Sigmoid colon (tissue), 7 donors: Measurements from ENCODE around the gene GALNT7. TPM values are rescaled to one million over a fixed set of nuclear protein-coding genes. Genes with fewer than 3 reads are reported as not detected.

Source experiments
- DNase-seq: peaks from one replicate; pipeline ENCODE4 v3.0.0-alpha.2; 2019
- H3K27ac ChIP-seq, 4 donors: fragments of 200-600 bp; sonication (generic); one replicate each; pipeline ENCODE4 v1.5.1; 2016 to 2019; ENCODE audit warnings: mild to moderate bottlenecking in 1 of 4
- H3K27me3 ChIP-seq, 3 donors: fragments of 200-600 bp; sonication (generic); one replicate each; pipeline ENCODE4 v1.5.1; 2019; ENCODE audit warnings: mild to moderate bottlenecking in 1 of 3
- H3K36me3 ChIP-seq, 4 donors: fragments of 200-600 bp; sonication (generic); one replicate each; pipeline ENCODE4 v1.5.1; 2016 to 2019
- H3K4me1 ChIP-seq, 4 donors: fragments of 200-600 bp; sonication (generic); one replicate each; pipeline ENCODE4 v1.5.1; 2017 to 2019
- H3K4me3 ChIP-seq, 4 donors: fragments of 200-600 bp; sonication (generic); one replicate each; pipeline ENCODE4 v1.5.1; 2017 to 2019; ENCODE audit warnings: mild to moderate bottlenecking in 2 of 4, moderate library complexity in 1 of 4
- H3K9me3 ChIP-seq, 4 donors: fragments of 200-600 bp in 3 of 4; sonication (generic) in 3 of 4; one replicate each; pipeline versions ENCODE4 v1.5.1 to v1.6.1; 2013 to 2019
- CTCF ChIP-seq, 4 experiments: fragments of 450-650 bp in 3 of 4; fragments of 200-600 bp in 1 of 4; IDR thresholded peaks; one replicate each; pipeline ENCODE4 v1.5.1; 2016 to 2019; ENCODE audit warnings: antibody characterized with exemption in 4 of 4, mild to moderate bottlenecking in 3 of 4, moderate library complexity in 2 of 4
- EP300 ChIP-seq, 4 donors: sonication (generic); formaldehyde crosslinking; IDR thresholded peaks; one replicate each; pipeline ENCODE4 v1.6.1; 2017; ENCODE audit warnings: antibody characterized with exemption in 4 of 4
- POLR2A ChIP-seq, 2 donors: fragments of 450-650 bp; IDR thresholded peaks; one replicate each; pipeline ENCODE4 v1.6.1; 2016; ENCODE audit warnings: antibody characterized with exemption in 2 of 2, mild to moderate bottlenecking in 2 of 2, moderate library complexity in 2 of 2
- POLR2AphosphoS5 ChIP-seq, 4 donors: sonication (generic); formaldehyde crosslinking; IDR thresholded peaks; one replicate each; pipeline ENCODE4 v1.6.1; 2017; ENCODE audit warnings: antibody characterized with exemption in 4 of 4
- WGBS, 2 donors: extraction: QIAGEN DNeasy Blood & Tissue Kit; methylation state at CpG; one replicate each; pipeline ENCODE4 v1.1.7; 2013; 5-methylcytosine and 5-hydroxymethylcytosine counted together
- intact Hi-C: fragments of 100-400 bp; cut with DNase I; formaldehyde crosslinking; loops from one replicate; pipeline ENCODE4 v1.15.1; 2023
- polyA plus RNA-seq, 3 donors: library from polyadenylated mRNA; stranded (reverse); fragments of 200-250 nt; gene quantifications; one replicate each; pipeline ENCODE4 v1.2.3, GENCODE V29; 2013
- total RNA-seq, 4 donors: library from RNA; depleted of rRNA; stranded (reverse); fragments of >200 nt; gene quantifications; one replicate each; pipeline ENCODE4 v1.1.0, GENCODE V29; 2016
- donor health status: healthy with polysubstance abuse.
- donor health status: Bipolar disorder and iron deficiency.
- donor health status: healthy.

Gene GALNT7
- total and polyA plus RNA-seq, 7 donors = 13.2 to 22.7 (median 16.8) TPM

GRCh38 chr4:173151496-173151895 lies 17.1 kb upstream of the GALNT7 start:
- no peak overlapping the region for H3K4me3 ChIP-seq
- no peaks in the 10 kb centered on the region for H3K9me3 ChIP-seq
- no peaks in the 10 kb centered on the region for H3K27me3 ChIP-seq
- no peak for TF ChIP-seq POLR2A (IDR thresholded peaks at IDR 0.05)
- TF ChIP-seq EP300 (IDR thresholded peaks at IDR 0.05) = no peak
- no peak for TF ChIP-seq CTCF (IDR thresholded peaks at IDR 0.05)
- TF ChIP-seq POLR2AphosphoS5 (IDR thresholded peaks at IDR 0.05) = no peak
- no peaks in the 10 kb centered on the region for H3K36me3 ChIP-seq
- no peaks in the 10 kb centered on the region for H3K4me1 ChIP-seq
- DNase-seq = no peak
- intact Hi-C loops = no loop called here
- H3K27ac ChIP-seq = no peak overlapping the region
- WGBS, 2 donors = 90 to 92% methylated on average over 2 of the region's 2 CpGs

- no peak overlapping the region for H3K27ac ChIP-seq
- H3K27me3 ChIP-seq = no peaks in the 10 kb centered on the region
- intact Hi-C loops = no loop called here
- TF ChIP-seq EP300 (IDR thresholded peaks at IDR 0.05) = no peak
- no peak for TF ChIP-seq CTCF (IDR thresholded peaks at IDR 0.05)
- no peak for TF ChIP-seq POLR2A (IDR thresholded peaks at IDR 0.05)
- no peak for TF ChIP-seq POLR2AphosphoS5 (IDR thresholded peaks at IDR 0.05)
- H3K36me3 ChIP-seq = no peaks in the 10 kb centered on the region
- no peaks in the 10 kb centered on the region for H3K9me3 ChIP-seq
- H3K4me3 ChIP-seq = no peak overlapping the region
- DNase-seq = no peak
- 96 to 98% methylated on average over 6 of the region's 6 CpGs for WGBS, 2 donors
- H3K4me1 ChIP-seq = no peaks in the 10 kb centered on the region
Observed at GRCh38 chr4:173152104-173152503, 16.5 kb upstream of the GALNT7 start.

GRCh38 chr4:173153445-173153844 lies 15.2 kb upstream of the GALNT7 start:
- 57 to 72% methylated on average over 2 of the region's 2 CpGs for WGBS, 2 donors
- no peak for TF ChIP-seq POLR2AphosphoS5 (IDR thresholded peaks at IDR 0.05)
- TF ChIP-seq POLR2A (IDR thresholded peaks at IDR 0.05) = no peak
- no peak for TF ChIP-seq CTCF (IDR thresholded peaks at IDR 0.05)
- TF ChIP-seq EP300 (IDR thresholded peaks at IDR 0.05) = no peak
- intact Hi-C loops = no loop called here

GRCh38 chr4:173159791-173160190 lies 8.8 kb upstream of the GALNT7 start:
- H3K36me3 ChIP-seq = no peaks in the 10 kb centered on the region
- no peak overlapping the region for H3K27ac ChIP-seq
- H3K9me3 ChIP-seq = no peaks in the 10 kb centered on the region
- DNase-seq = no peak
- intact Hi-C loops = loop anchor here (2.0 kb wide), 1 partner anchor 49 kb away; no protein-coding TSS in a partner anchor
- no peak overlapping the region for H3K4me3 ChIP-seq
- H3K4me1 ChIP-seq = no peaks in the 10 kb centered on the region
- TF ChIP-seq EP300 (IDR thresholded peaks at IDR 0.05) = no peak
- TF ChIP-seq POLR2AphosphoS5 (IDR thresholded peaks at IDR 0.05) = no peak
- no peak for TF ChIP-seq CTCF (IDR thresholded peaks at IDR 0.05)
- TF ChIP-seq POLR2A (IDR thresholded peaks at IDR 0.05) = no peak
- no peaks in the 10 kb centered on the region for H3K27me3 ChIP-seq

More at GRCh38 chr4:173153445-173153844, 15.2 kb upstream of the GALNT7 start:
- H3K36me3 ChIP-seq = no peaks in the 10 kb centered on the region
- no peak for DNase-seq
- no peaks in the 10 kb centered on the region for H3K4me1 ChIP-seq
- no peaks in the 10 kb centered on the region for H3K27me3 ChIP-seq
- no peak overlapping the region for H3K27ac ChIP-seq
- no peaks in the 10 kb centered on the region for H3K9me3 ChIP-seq
- H3K4me3 ChIP-seq = no peak overlapping the region

- no peak for DNase-seq
- Histone ChIP-seq H3K27ac (no peak overlapping the region), H3K4me3 (no peak overlapping the region), H3K27me3 (no peaks in the 10 kb centered on the region), H3K36me3 (no peaks in the 10 kb centered on the region), H3K4me1 (no peaks in the 10 kb centered on the region), H3K9me3 (no peaks in the 10 kb centered on the region)
- WGBS, 2 donors = 91 to 94% methylated on average over 2 of the region's 2 CpGs
- intact Hi-C loops = no loop called here
- TF ChIP-seq CTCF (IDR thresholded peaks at IDR 0.05) (no peak), POLR2A (IDR thresholded peaks at IDR 0.05) (no peak), POLR2AphosphoS5 (IDR thresholded peaks at IDR 0.05) (no peak), EP300 (IDR thresholded peaks at IDR 0.05) (no peak)
Observed at GRCh38 chr4:173160871-173161270, 7.7 kb upstream of the GALNT7 start.
